HEK293 (cell line): ENCODE measurements around the gene CHN2.

Experiments
- CTCF ChIA-PET: fragments of 350-600 bp; formaldehyde crosslinking; extraction: SDS; loops from one replicate; lab custom pipeline; 2021; ENCODE audit warnings: antibody characterized with exemption; lab: Yijun Ruan, JAX
- POLR2A ChIA-PET: fragments of 300-600 bp; formaldehyde crosslinking; extraction: SDS; loops from one replicate; lab custom pipeline; 2020; ENCODE audit warnings: antibody characterized with exemption, inconsistent platforms; lab: Yijun Ruan, JAX
- H3K27ac ChIP-seq: fragments of 200-500 bp; sonication (Bioruptor generic); 2 replicates; pipeline ENCODE4 v1.5.1; 2014; ENCODE audit warnings: low read depth, low read length, control low read depth, inconsistent platforms; ENCODE audit errors: extremely low read depth
- H3K36me3 ChIP-seq, 2 experiments: fragments of 200-500 bp in 1 of 2; sonication (Bioruptor generic) in 1 of 2; 1 replicate in 1 of 2; 2 replicates in 1 of 2; pipeline ENCODE4 v1.5.1; 2014 to 2017; ENCODE audit warnings: inconsistent platforms in 2 of 2, low read length in 2 of 2; ENCODE audit not compliant: control insufficient read depth in 2 of 2, insufficient read depth in 1 of 2
- H3K4me1 ChIP-seq: fragments of 200-500 bp; sonication (Bioruptor generic); 2 replicates; pipeline ENCODE4 v1.5.1; 2014; ENCODE audit warnings: mild to moderate bottlenecking, low read length, inconsistent platforms; ENCODE audit not compliant: control insufficient read depth, insufficient read depth
- H3K4me3 ChIP-seq: 2 replicates; pipeline ENCODE4 v1.5.1; 2011; ENCODE audit warnings: low read depth, mild to moderate bottlenecking, control low read depth, low read length, moderate library complexity
- H3K9me3 ChIP-seq: fragments of 200-500 bp; sonication (Bioruptor generic); 2 replicates; pipeline ENCODE4 v1.5.1; 2014; ENCODE audit warnings: low read depth, low read length, inconsistent platforms; ENCODE audit not compliant: control insufficient read depth, insufficient read depth
- EGR2 ChIP-seq: fragments of 450-650 bp; formaldehyde crosslinking; IDR thresholded peaks from 2 replicates; pipeline ENCODE4 v1.5.1; 2016; ENCODE audit warnings: low read depth, missing biosample characterization, missing genetic modification characterization
- KLF9 ChIP-seq: fragments of 450-650 bp; formaldehyde crosslinking; IDR thresholded peaks from 2 replicates; pipeline ENCODE4 v1.5.1; 2016; ENCODE audit warnings: missing biosample characterization, missing genetic modification characterization, low read depth
- OSR2 ChIP-seq: fragments of 450-650 bp; formaldehyde crosslinking; IDR thresholded peaks from 2 replicates; pipeline ENCODE4 v1.5.1; 2016; ENCODE audit warnings: missing biosample characterization, missing genetic modification characterization
- SCRT2 ChIP-seq: fragments of 450-650 bp; formaldehyde crosslinking; IDR thresholded peaks from 2 replicates; pipeline ENCODE4 v1.5.1; 2016; ENCODE audit warnings: missing biosample characterization, missing genetic modification characterization
- SETDB1 ChIP-seq: IDR thresholded peaks from one replicate; pipeline ENCODE4 v1.6.1; 2017; ENCODE audit warnings: mild to moderate bottlenecking, low read length, moderate library complexity, mixed read lengths; ENCODE audit not compliant: insufficient read length
- SP7 ChIP-seq: fragments of 450-650 bp; formaldehyde crosslinking; IDR thresholded peaks from 2 replicates; pipeline ENCODE4 v1.5.1; 2016; ENCODE audit warnings: missing biosample characterization, missing genetic modification characterization
- TCF7L2 ChIP-seq: IDR thresholded peaks from 2 replicates; pipeline ENCODE4 v1.6.1; 2011; ENCODE audit warnings: low read depth, mild to moderate bottlenecking, inconsistent platforms, low read length, moderate library complexity, borderline replicate concordance
- ZBTB20 ChIP-seq: fragments of 450-650 bp; formaldehyde crosslinking; IDR thresholded peaks from 2 replicates; pipeline ENCODE4 v1.5.1; 2016; ENCODE audit warnings: missing biosample characterization, missing genetic modification characterization
- ZBTB21 ChIP-seq: fragments of 450-650 bp; formaldehyde crosslinking; IDR thresholded peaks from 2 replicates; pipeline ENCODE4 v1.5.1; 2017; ENCODE audit warnings: missing biosample characterization, missing genetic modification characterization
- ZBTB8A ChIP-seq: fragments of 450-650 bp; formaldehyde crosslinking; IDR thresholded peaks from 2 replicates; pipeline ENCODE4 v1.5.1; 2016; ENCODE audit warnings: missing biosample characterization, missing genetic modification characterization
- ZFHX2 ChIP-seq: fragments of 450-650 bp; formaldehyde crosslinking; conservative IDR thresholded peaks from 2 replicates; pipeline ENCODE4 v1.5.1; 2016; ENCODE audit warnings: missing biosample characterization, missing genetic modification characterization
- ZNF121 ChIP-seq: fragments of 450-650 bp; formaldehyde crosslinking; IDR thresholded peaks from 2 replicates; pipeline ENCODE4 v1.5.1; 2016; ENCODE audit warnings: missing biosample characterization, missing genetic modification characterization
- ZNF169 ChIP-seq: fragments of 450-650 bp; formaldehyde crosslinking; IDR thresholded peaks from 2 replicates; pipeline ENCODE4 v1.5.1; 2016; ENCODE audit warnings: missing biosample characterization, missing genetic modification characterization
- ZNF175 ChIP-seq: fragments of 450-650 bp; formaldehyde crosslinking; IDR thresholded peaks from 2 replicates; pipeline ENCODE4 v1.5.1; 2016; ENCODE audit warnings: missing biosample characterization, missing genetic modification characterization
- ZNF37A ChIP-seq: fragments of 450-650 bp; IDR thresholded peaks from 2 replicates; pipeline ENCODE4 v1.5.1; 2018; ENCODE audit warnings: missing biosample characterization, missing genetic modification characterization
- ZNF391 ChIP-seq: fragments of 450-650 bp; formaldehyde crosslinking; IDR thresholded peaks from 2 replicates; pipeline ENCODE4 v1.5.1; 2016; ENCODE audit warnings: low read depth, missing biosample characterization, missing genetic modification characterization, borderline replicate concordance
- ZNF548 ChIP-seq: fragments of 450-650 bp; formaldehyde crosslinking; IDR thresholded peaks from 2 replicates; pipeline ENCODE4 v1.5.1; 2016; ENCODE audit warnings: missing biosample characterization, missing genetic modification characterization
- ZNF600 ChIP-seq: fragments of 450-650 bp; formaldehyde crosslinking; IDR thresholded peaks from 2 replicates; pipeline ENCODE4 v1.5.1; 2016; ENCODE audit warnings: missing biosample characterization, missing genetic modification characterization
- ZNF629 ChIP-seq: fragments of 450-650 bp; formaldehyde crosslinking; IDR thresholded peaks from 2 replicates; pipeline ENCODE4 v1.5.1; 2017; ENCODE audit warnings: missing biosample characterization, missing genetic modification characterization
- ZNF654 ChIP-seq: fragments of 450-650 bp; formaldehyde crosslinking; IDR thresholded peaks from 2 replicates; pipeline ENCODE4 v1.5.1; 2016; ENCODE audit warnings: low read depth, missing biosample characterization, missing genetic modification characterization
- ZNF830 ChIP-seq: fragments of 450-650 bp; IDR thresholded peaks from 2 replicates; pipeline ENCODE4 v1.5.0; 2018; ENCODE audit warnings: missing biosample characterization, missing genetic modification characterization, low read depth, mild to moderate bottlenecking, moderate library complexity
- TF ChIP-seq, protein P1 (sequence below): fragments of 450-650 bp; formaldehyde crosslinking; IDR thresholded peaks from 2 replicates; pipeline ENCODE4 v1.5.1; 2016; ENCODE audit warnings: missing biosample characterization, missing genetic modification characterization
- TF ChIP-seq, protein P2 (sequence below): fragments of 450-650 bp; formaldehyde crosslinking; IDR thresholded peaks from 2 replicates; pipeline ENCODE4 v1.5.1; 2017; ENCODE audit warnings: missing biosample characterization, missing genetic modification characterization
- TF ChIP-seq, protein P3 (sequence below): fragments of 450-650 bp; formaldehyde crosslinking; conservative IDR thresholded peaks from 2 replicates; pipeline ENCODE4 v1.5.1; 2016; ENCODE audit warnings: low read depth, missing biosample characterization, missing genetic modification characterization
- TF ChIP-seq, protein P4 (sequence below): fragments of 450-650 bp; formaldehyde crosslinking; IDR thresholded peaks from 2 replicates; pipeline ENCODE4 v1.5.1; 2016; ENCODE audit warnings: missing biosample characterization, missing genetic modification characterization

Gene CHN2

DNA sequence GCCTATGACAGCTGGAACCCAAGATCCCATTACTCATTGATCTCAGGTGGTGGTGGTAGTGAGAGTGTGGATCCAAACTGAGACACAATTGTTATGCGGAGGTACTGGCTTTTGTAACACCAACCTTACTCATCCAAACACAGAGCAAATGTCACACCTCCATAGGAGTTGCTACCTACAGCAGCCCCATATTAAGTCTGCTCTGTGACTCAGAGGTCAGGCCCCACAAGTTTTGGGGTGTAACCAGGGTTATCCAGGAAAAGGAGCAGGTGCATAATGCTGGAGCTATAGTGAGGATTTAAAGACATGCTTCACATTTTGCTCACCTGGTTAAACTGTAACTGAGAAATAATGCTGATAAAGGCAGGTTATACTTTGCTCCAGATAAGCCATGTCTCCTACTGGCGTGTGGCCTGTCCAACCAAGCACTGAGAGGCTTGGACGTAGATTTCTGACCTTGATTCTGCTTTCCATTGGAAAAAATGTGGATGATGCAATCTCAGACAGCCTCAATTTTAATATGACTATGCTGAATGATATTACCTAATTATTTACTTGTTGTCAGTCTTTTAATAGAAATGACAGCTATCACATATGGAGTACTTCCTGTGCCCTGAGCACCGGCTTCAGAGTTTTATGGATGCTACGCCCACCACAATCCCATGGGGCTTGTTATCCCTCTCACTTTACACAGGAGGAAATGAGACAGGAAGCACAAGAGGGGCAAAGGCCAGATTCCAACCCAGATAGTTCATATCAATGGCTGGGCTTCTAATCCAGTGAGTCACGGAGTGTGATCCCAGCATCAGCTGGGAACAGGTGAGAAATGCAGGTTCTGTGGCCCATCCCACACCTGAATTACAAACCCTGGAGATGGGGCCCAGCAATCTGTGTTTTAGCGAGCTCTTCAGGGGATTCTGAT, 181.3 kb downstream of the CHN2 start:
- H3K36me3 ChIP-seq = no peaks in the 10 kb centered on the region
- H3K4me1 ChIP-seq = peaks cover 4% of the 10 kb centered on the region
- no peak overlapping the region for H3K27ac ChIP-seq
- CTCF ChIA-PET = interaction anchor here (0.8 kb wide), 1 partner anchor 47 kb away, joined by 5 read pairs; no protein-coding TSS in a partner anchor
- H3K9me3 ChIP-seq = no peaks in the 10 kb centered on the region
- TF ChIP-seq SP7 (tag by site-specific recombination) (peak; percentile 76; the same call in 1 of the 2 replicates), ZFHX2 (peak; percentile 40), ZBTB8A (tag by site-specific recombination) (no peak), ZBTB20 (tag by site-specific recombination) (peak; percentile 79), OSR2 (peak; percentile 72), ZNF169 (tag by site-specific recombination) (no peak), ZNF629 (tag by site-specific recombination) (0 out of 2 replicates have a peak, but pooled peaks have one; percentile 14), KLF9 (tag by site-specific recombination) (peak; percentile 21; the same call in 1 of the 2 replicates), TCF7L2 (peak; percentile 53; the same call in 1 of the 2 replicates), EGR2 (peak; percentile 25; the same call in 1 of the 2 replicates), ZNF600 (tag by site-specific recombination) (peak; percentile 45), SETDB1 (peak; percentile 34)
- TF ChIP-seq, protein P1, sequence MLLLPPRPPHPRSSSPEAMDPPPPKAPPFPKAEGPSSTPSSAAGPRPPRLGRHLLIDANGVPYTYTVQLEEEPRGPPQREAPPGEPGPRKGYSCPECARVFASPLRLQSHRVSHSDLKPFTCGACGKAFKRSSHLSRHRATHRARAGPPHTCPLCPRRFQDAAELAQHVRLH = no peak
- TF ChIP-seq, protein P2, sequence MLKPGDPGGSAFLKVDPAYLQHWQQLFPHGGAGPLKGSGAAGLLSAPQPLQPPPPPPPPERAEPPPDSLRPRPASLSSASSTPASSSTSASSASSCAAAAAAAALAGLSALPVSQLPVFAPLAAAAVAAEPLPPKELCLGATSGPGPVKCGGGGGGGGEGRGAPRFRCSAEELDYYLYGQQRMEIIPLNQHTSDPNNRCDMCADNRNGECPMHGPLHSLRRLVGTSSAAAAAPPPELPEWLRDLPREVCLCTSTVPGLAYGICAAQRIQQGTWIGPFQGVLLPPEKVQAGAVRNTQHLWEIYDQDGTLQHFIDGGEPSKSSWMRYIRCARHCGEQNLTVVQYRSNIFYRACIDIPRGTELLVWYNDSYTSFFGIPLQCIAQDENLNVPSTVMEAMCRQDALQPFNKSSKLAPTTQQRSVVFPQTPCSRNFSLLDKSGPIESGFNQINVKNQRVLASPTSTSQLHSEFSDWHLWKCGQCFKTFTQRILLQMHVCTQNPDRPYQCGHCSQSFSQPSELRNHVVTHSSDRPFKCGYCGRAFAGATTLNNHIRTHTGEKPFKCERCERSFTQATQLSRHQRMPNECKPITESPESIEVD (tag by site-specific recombination) = no peak
- TF ChIP-seq, protein P3, sequence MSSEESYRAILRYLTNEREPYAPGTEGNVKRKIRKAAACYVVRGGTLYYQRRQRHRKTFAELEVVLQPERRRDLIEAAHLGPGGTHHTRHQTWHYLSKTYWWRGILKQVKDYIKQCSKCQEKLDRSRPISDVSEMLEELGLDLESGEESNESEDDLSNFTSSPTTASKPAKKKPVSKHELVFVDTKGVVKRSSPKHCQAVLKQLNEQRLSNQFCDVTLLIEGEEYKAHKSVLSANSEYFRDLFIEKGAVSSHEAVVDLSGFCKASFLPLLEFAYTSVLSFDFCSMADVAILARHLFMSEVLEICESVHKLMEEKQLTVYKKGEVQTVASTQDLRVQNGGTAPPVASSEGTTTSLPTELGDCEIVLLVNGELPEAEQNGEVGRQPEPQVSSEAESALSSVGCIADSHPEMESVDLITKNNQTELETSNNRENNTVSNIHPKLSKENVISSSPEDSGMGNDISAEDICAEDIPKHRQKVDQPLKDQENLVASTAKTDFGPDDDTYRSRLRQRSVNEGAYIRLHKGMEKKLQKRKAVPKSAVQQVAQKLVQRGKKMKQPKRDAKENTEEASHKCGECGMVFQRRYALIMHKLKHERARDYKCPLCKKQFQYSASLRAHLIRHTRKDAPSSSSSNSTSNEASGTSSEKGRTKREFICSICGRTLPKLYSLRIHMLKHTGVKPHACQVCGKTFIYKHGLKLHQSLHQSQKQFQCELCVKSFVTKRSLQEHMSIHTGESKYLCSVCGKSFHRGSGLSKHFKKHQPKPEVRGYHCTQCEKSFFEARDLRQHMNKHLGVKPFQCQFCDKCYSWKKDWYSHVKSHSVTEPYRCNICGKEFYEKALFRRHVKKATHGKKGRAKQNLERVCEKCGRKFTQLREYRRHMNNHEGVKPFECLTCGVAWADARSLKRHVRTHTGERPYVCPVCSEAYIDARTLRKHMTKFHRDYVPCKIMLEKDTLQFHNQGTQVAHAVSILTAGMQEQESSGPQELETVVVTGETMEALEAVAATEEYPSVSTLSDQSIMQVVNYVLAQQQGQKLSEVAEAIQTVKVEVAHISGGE (tag by site-specific recombination) = no peak
- TF ChIP-seq, all 188 proteins: peak for 10
- H3K4me3 ChIP-seq = no peak overlapping the region
- POLR2A ChIA-PET = no interaction called here

- H3K27ac ChIP-seq = no peak overlapping the region
- CTCF ChIA-PET = interaction anchor here (0.6 to 0.9 kb wide), 2 partner anchors 9 to 1072 kb away, joined by 4 to 6 read pairs; no protein-coding TSS in a partner anchor
- TF ChIP-seq ZNF830 (tag by site-specific recombination) (no peak), SCRT2 (tag by site-specific recombination) (no peak), ZBTB21 (tag by site-specific recombination) (no peak), ZNF654 (tag by site-specific recombination) (no peak), ZNF121 (tag by site-specific recombination) (no peak), ZNF548 (no peak), ZNF391 (tag by site-specific recombination) (no peak), ZNF175 (tag by site-specific recombination) (no peak), ZNF37A (no peak), SETDB1 (no peak)
- TF ChIP-seq, protein P4, sequence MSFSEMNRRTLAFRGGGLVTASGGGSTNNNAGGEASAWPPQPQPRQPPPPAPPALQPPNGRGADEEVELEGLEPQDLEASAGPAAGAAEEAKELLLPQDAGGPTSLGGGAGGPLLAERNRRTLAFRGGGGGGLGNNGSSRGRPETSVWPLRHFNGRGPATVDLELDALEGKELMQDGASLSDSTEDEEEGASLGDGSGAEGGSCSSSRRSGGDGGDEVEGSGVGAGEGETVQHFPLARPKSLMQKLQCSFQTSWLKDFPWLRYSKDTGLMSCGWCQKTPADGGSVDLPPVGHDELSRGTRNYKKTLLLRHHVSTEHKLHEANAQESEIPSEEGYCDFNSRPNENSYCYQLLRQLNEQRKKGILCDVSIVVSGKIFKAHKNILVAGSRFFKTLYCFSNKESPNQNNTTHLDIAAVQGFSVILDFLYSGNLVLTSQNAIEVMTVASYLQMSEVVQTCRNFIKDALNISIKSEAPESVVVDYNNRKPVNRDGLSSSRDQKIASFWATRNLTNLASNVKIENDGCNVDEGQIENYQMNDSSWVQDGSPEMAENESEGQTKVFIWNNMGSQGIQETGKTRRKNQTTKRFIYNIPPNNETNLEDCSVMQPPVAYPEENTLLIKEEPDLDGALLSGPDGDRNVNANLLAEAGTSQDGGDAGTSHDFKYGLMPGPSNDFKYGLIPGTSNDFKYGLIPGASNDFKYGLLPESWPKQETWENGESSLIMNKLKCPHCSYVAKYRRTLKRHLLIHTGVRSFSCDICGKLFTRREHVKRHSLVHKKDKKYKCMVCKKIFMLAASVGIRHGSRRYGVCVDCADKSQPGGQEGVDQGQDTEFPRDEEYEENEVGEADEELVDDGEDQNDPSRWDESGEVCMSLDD (tag by site-specific recombination) = no peak
- TF ChIP-seq, all 188 proteins: peak for 0
- peaks cover 4% of the 10 kb centered on the region for H3K4me1 ChIP-seq
- H3K36me3 ChIP-seq = no peaks in the 10 kb centered on the region
- POLR2A ChIA-PET = no interaction called here
- no peak overlapping the region for H3K4me3 ChIP-seq
- H3K9me3 ChIP-seq = no peaks in the 10 kb centered on the region
These were observed 183.1 kb downstream of the CHN2 start for GRCh38 chr7:29377718-29378117.
